ENCODE results near the gene SCNN1A.

DNA sequence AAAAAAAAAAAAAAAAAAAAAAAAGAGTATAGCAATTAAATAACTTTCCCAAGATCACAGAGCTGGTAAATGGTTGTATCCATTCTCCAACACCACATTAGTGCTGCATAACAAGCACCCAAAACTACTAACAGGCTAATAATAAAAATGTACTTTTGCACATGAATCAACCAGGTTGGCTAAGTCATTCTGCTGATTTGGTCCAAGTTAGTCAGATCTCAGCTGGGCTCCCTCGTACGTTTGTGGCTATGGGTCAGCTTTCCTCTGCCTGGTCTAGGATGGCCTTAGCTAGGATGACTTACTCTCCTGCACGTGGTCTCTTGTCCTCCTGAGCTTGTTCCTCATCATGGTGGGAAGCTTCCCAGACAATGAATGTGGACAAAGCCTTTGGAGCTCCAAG, 72.7 kb downstream of the SCNN1A start:
- TF ChIP-seq, protein P1, sequence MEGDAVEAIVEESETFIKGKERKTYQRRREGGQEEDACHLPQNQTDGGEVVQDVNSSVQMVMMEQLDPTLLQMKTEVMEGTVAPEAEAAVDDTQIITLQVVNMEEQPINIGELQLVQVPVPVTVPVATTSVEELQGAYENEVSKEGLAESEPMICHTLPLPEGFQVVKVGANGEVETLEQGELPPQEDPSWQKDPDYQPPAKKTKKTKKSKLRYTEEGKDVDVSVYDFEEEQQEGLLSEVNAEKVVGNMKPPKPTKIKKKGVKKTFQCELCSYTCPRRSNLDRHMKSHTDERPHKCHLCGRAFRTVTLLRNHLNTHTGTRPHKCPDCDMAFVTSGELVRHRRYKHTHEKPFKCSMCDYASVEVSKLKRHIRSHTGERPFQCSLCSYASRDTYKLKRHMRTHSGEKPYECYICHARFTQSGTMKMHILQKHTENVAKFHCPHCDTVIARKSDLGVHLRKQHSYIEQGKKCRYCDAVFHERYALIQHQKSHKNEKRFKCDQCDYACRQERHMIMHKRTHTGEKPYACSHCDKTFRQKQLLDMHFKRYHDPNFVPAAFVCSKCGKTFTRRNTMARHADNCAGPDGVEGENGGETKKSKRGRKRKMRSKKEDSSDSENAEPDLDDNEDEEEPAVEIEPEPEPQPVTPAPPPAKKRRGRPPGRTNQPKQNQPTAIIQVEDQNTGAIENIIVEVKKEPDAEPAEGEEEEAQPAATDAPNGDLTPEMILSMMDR (conservative IDR thresholded peaks at IDR 0.05 in 1 of 2, IDR thresholded peaks at IDR 0.05 in 1 of 2; ENCODE audit: low read depth in 1 of 2, low read length in 2 of 2), result no peak
- TF ChIP-seq EZH2 (IDR thresholded peaks at IDR 0.05; ENCODE audit: low read length, missing control alignments), result no peak
